IMR-90 (cell line): ENCODE measurements around the gene OR8B2. TPM values are rescaled to one million over a fixed set of nuclear protein-coding genes. Genes with fewer than 3 reads are reported as not detected.

Experiments
- ATAC-seq: fragments of 200-7000 bp; cut with Tn5 transposase; 2 replicates; pipeline ENCODE4 v1.9.1; 2020; ENCODE audit warnings: low read depth, mild to moderate bottlenecking, moderate library complexity
- BruUV-seq: library from RNA; stranded (reverse); fragments of 400-500 nt; replicated peaks from 2 replicates; lab custom pipeline; 2021; lab: Mats Ljungman, UMichigan
- CTCF ChIA-PET: fragments of 300-600 bp; formaldehyde crosslinking; extraction: SDS; loops from one replicate; lab custom pipeline; 2021; ENCODE audit warnings: antibody characterized with exemption; lab: Yijun Ruan, JAX
- POLR2A ChIA-PET: fragments of 300-600 bp; sonication (Branson Sonifier 250); formaldehyde crosslinking; loops from one replicate; lab custom pipeline; 2022; ENCODE audit warnings: antibody characterized with exemption; ENCODE audit not compliant: unreplicated experiment; lab: Charles Lee
- DNase-seq: peaks from one replicate; pipeline ENCODE4 v3.0.0; 2013
- H2AFZ ChIP-seq: replicated peaks from 2 replicates; pipeline ENCODE3; 2013; ENCODE audit warnings: low read length, mild to moderate bottlenecking; ENCODE audit not compliant: poor library complexity
- H2AK5ac ChIP-seq: 2 replicates; pipeline ENCODE4 v1.6.1; 2013; ENCODE audit warnings: low read depth, low read length, inconsistent platforms
- H2AK9ac ChIP-seq: replicated peaks from 2 replicates; pipeline ENCODE3; 2013; ENCODE audit warnings: mild to moderate bottlenecking, low read depth, low read length, moderate library complexity; ENCODE audit not compliant: poor library complexity
- H2BK120ac ChIP-seq: 2 replicates; pipeline ENCODE4 v1.6.1; 2013; ENCODE audit warnings: low read depth, low read length, inconsistent platforms
- H2BK15ac ChIP-seq: 3 replicates; pipeline ENCODE4 v1.6.1; 2013; ENCODE audit warnings: low read depth, low read length, inconsistent platforms
- H2BK20ac ChIP-seq: 2 replicates; pipeline ENCODE4 v1.6.1; 2013; ENCODE audit warnings: low read depth, mild to moderate bottlenecking, inconsistent platforms, low read length, moderate library complexity
- H2BK5ac ChIP-seq: 2 replicates; pipeline ENCODE4 v1.6.1; 2013; ENCODE audit warnings: mild to moderate bottlenecking, low read depth, low read length, inconsistent platforms; ENCODE audit not compliant: poor library complexity, severe bottlenecking
- H3K14ac ChIP-seq: replicated peaks from 2 replicates; pipeline ENCODE4 v1.6.1; 2013; ENCODE audit warnings: low read depth, low read length, inconsistent platforms
- H3K18ac ChIP-seq: 2 replicates; pipeline ENCODE4 v1.6.1; 2013; ENCODE audit warnings: low read depth, low read length, control low read depth
- H3K23ac ChIP-seq: 2 replicates; pipeline ENCODE4 v1.6.1; 2013; ENCODE audit warnings: low read depth, low read length, inconsistent platforms
- H3K27ac ChIP-seq: 2 replicates; pipeline ENCODE4 v1.5.1; 2013; ENCODE audit warnings: mild to moderate bottlenecking, control low read depth, low read length; ENCODE audit not compliant: insufficient read depth
- H3K27me3 ChIP-seq: 2 replicates; pipeline ENCODE4 v1.6.1; 2013; ENCODE audit warnings: low read length; ENCODE audit not compliant: control insufficient read depth, insufficient read depth
- H3K36me3 ChIP-seq: 2 replicates; pipeline ENCODE4 v1.6.1; 2013; ENCODE audit warnings: low read length, mixed read lengths; ENCODE audit not compliant: control insufficient read depth, insufficient read depth
- H3K4ac ChIP-seq: 2 replicates; pipeline ENCODE4 v1.6.1; 2013; ENCODE audit warnings: low read depth, low read length, inconsistent platforms
- H3K4me1 ChIP-seq: 2 replicates; pipeline ENCODE4 v1.6.1; 2013; ENCODE audit warnings: low read length, mixed read lengths; ENCODE audit not compliant: control insufficient read depth, insufficient read depth
- H3K4me2 ChIP-seq: 2 replicates; pipeline ENCODE4 v1.6.1; 2013; ENCODE audit warnings: low read depth, mild to moderate bottlenecking, control low read depth, low read length, moderate library complexity
- H3K4me3 ChIP-seq: 2 replicates; pipeline ENCODE4 v1.5.1; 2013; ENCODE audit warnings: low read depth, mild to moderate bottlenecking, control low read depth, low read length, moderate library complexity; ENCODE audit not compliant: insufficient read depth
- H3K56ac ChIP-seq: 2 replicates; pipeline ENCODE4 v1.6.1; 2013; ENCODE audit warnings: low read length, inconsistent platforms; ENCODE audit not compliant: insufficient read depth; ENCODE audit errors: extremely low read depth
- H3K79me1 ChIP-seq, 2 experiments: 2 replicates each; pipeline ENCODE4 v1.6.1; 2013; ENCODE audit warnings: low read length in 2 of 2, inconsistent platforms in 1 of 2, low read depth in 1 of 2
- H3K9ac ChIP-seq: 2 replicates; pipeline ENCODE4 v1.6.1; 2013; ENCODE audit warnings: low read depth, low read length, control low read depth
- H3K9me1 ChIP-seq: 2 replicates; pipeline ENCODE4 v1.6.1; 2013; ENCODE audit warnings: low read length, inconsistent platforms; ENCODE audit not compliant: insufficient read depth
- H3K9me3 ChIP-seq: 2 replicates; pipeline ENCODE4 v1.6.1; 2013; ENCODE audit warnings: low read length; ENCODE audit not compliant: control insufficient read depth, insufficient read depth
- H4K20me1 ChIP-seq: 2 replicates; pipeline ENCODE4 v1.6.1; 2013; ENCODE audit warnings: low read length, inconsistent platforms; ENCODE audit not compliant: insufficient read depth
- H4K5ac ChIP-seq: 2 replicates; pipeline ENCODE4 v1.6.1; 2013; ENCODE audit warnings: mild to moderate bottlenecking, low read depth, low read length, control low read depth
- H4K8ac ChIP-seq, 2 experiments: 2 replicates each; pipeline ENCODE4 v1.6.1; 2013; ENCODE audit warnings: low read depth in 2 of 2, low read length in 2 of 2, control low read depth in 1 of 2, inconsistent platforms in 1 of 2
- H4K91ac ChIP-seq: 2 replicates; pipeline ENCODE4 v1.6.1; 2013; ENCODE audit warnings: low read depth, low read length, inconsistent platforms; ENCODE audit not compliant: insufficient read depth
- CHD1 ChIP-seq: IDR thresholded peaks from 2 replicates; pipeline ENCODE4 v1.6.1; 2012; ENCODE audit warnings: low read depth, low read length, improper control_type of control experiment
- MAFK ChIP-seq: IDR thresholded peaks from 2 replicates; pipeline ENCODE4 v1.6.1; 2012; ENCODE audit warnings: low read depth, low read length, improper control_type of control experiment
- MAZ ChIP-seq: IDR thresholded peaks from 2 replicates; pipeline ENCODE4 v1.6.1; 2012; ENCODE audit warnings: low read depth, mild to moderate bottlenecking, low read length, improper control_type of control experiment, moderate library complexity, borderline replicate concordance
- MXI1 ChIP-seq: IDR thresholded peaks from 2 replicates; pipeline ENCODE4 v1.6.1; 2012; ENCODE audit warnings: low read depth, mild to moderate bottlenecking, low read length, moderate library complexity, borderline replicate concordance
- NFE2L2 ChIP-seq: fragments of 150-350 bp; IDR thresholded peaks from 2 replicates; pipeline ENCODE4 v1.6.1; 2016; ENCODE audit warnings: low read depth, mild to moderate bottlenecking, low read length
- RFX5 ChIP-seq: IDR thresholded peaks from 2 replicates; pipeline ENCODE4 v1.8.0; 2012; ENCODE audit warnings: low read depth, mild to moderate bottlenecking, low read length, moderate library complexity
- WGBS, 2 experiments: methylation state at CpG; one replicate each; pipeline versions ENCODE4 v1.1.5 to v1.1.7; 2013; ENCODE audit warnings: missing lambda C conversion rate in 2 of 2; ENCODE audit not compliant: insufficient read length in 1 of 2; ENCODE audit errors: extremely low coverage in 2 of 2; 5-methylcytosine and 5-hydroxymethylcytosine counted together
- dilution Hi-C: fragments of 300-500 bp; cut with HindIII; formaldehyde crosslinking; loops from one replicate; pipeline ENCODE4 v1.14.3; 2018; ENCODE audit warnings: low sequenced_read_pairs; ENCODE audit not compliant: unreplicated experiment
- in situ Hi-C: fragments of 300-500 bp; cut with MboI; formaldehyde crosslinking; loops from 3 replicates; pipeline ENCODE4 v1.14.3; 2019; ENCODE audit warnings: low sequenced_read_pairs, inconsistent platforms, mixed read lengths
- intact Hi-C: fragments of 100-400 bp; cut with micrococcal nuclease; formaldehyde crosslinking; loops from 2 replicates; pipeline ENCODE4 v1.10.0; 2022
- polyA plus RNA-seq, 3 experiments: library from polyadenylated mRNA; depleted of rRNA; stranded (reverse); fragments of >200 nt; gene quantifications; 2 replicates each; pipeline ENCODE4 v1.2.3, GENCODE V29; 2012; ENCODE audit warnings: low replicate concordance in 1 of 3
- total RNA-seq: library from RNA; depleted of rRNA; stranded (reverse); fragments of >200 nt; gene quantifications from 2 replicates; pipeline ENCODE4 v1.2.3, GENCODE V29; 2012

OR8B2 gene
- total and polyA plus RNA-seq, 2 of the 4 experiments (the other 2 are of a cell fraction) = not detected

DNA sequence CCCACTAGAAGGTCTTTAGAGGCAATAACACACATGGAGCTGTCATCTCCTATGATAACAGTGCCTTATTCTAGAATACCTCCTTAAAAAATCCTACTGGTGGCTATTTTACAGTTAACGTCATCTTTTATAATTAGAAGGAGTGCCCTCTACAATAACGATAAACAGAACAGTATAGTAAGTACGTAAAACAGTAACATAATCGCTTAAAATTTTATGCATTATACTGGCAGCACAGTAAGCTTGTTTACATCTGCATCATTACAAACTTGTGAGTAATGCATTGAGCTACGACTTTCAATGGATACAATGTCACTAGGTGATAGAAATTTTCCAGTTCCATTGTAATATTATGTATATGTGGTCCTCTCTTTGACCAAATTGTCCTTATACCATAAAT, 40.0 kb downstream of the OR8B2 start:
- intact Hi-C loops = no loop called here
- H3K9ac ChIP-seq = no peak overlapping the region
- BruUV-seq = no TSS peak

More for the DNA sequence above, 40.0 kb downstream of the OR8B2 start:
- no peak overlapping the region for H3K4me2 ChIP-seq
- no peak overlapping the region for H2BK5ac ChIP-seq
- no peak overlapping the region for H3K4ac ChIP-seq
- POLR2A ChIA-PET = no interaction called here
- H3K36me3 ChIP-seq = no peaks in the 10 kb centered on the region
- H3K23ac ChIP-seq = no peak overlapping the region
- H3K27ac ChIP-seq = no peak overlapping the region
- H3K9me1 ChIP-seq = no peaks in the 10 kb centered on the region
- no peak overlapping the region for H2BK120ac ChIP-seq
- no peaks in the 10 kb centered on the region for H3K4me1 ChIP-seq
- no peaks in the 10 kb centered on the region for H3K27me3 ChIP-seq
- H3K79me1 ChIP-seq = no peaks in the 10 kb centered on the region
- no peak overlapping the region for H4K8ac ChIP-seq
- dilution Hi-C loops = no loop called here
- H3K56ac ChIP-seq = no peak overlapping the region
- no peak overlapping the region for H4K91ac ChIP-seq
- no peak overlapping the region for H3K4me3 ChIP-seq
- H2AK5ac ChIP-seq = no peak overlapping the region
- H3K18ac ChIP-seq = no peak overlapping the region
- H2BK20ac ChIP-seq = no peak overlapping the region
- no peak for DNase-seq
- H2AFZ ChIP-seq = no peak overlapping the region
- no peaks in the 10 kb centered on the region for H3K9me3 ChIP-seq
- ATAC-seq = no peak
- CTCF ChIA-PET = no interaction called here
- WGBS, 2 experiments = no CpG with 5 or more reads among the region's 5 CpGs
- H4K20me1 ChIP-seq = no peaks in the 10 kb centered on the region
- in situ Hi-C loops = no loop called here
- no peak overlapping the region for H2AK9ac ChIP-seq
- no peak overlapping the region for H4K5ac ChIP-seq
- H2BK15ac ChIP-seq = no peak overlapping the region
- no peak for TF ChIP-seq NFE2L2
- no peak for TF ChIP-seq MXI1
- TF ChIP-seq MAFK = no peak
- no peak for TF ChIP-seq RFX5
- TF ChIP-seq MAZ = no peak
- no peak for TF ChIP-seq CHD1
- no peak overlapping the region for H3K14ac ChIP-seq
